Epithelial cell of esophagus (primary cell): ENCODE results near the gene HNF1B.

Experiments
- DNase-seq: peaks from one replicate; pipeline ENCODE4 v3.0.0; 2010; ENCODE audit warnings: low read depth
- H3K4me3 ChIP-seq: 2 replicates; pipeline ENCODE4 v1.5.1; 2011; ENCODE audit warnings: mild to moderate bottlenecking, low read length, control low read depth
- TF ChIP-seq, protein P1 (sequence below): IDR thresholded peaks from 2 replicates; pipeline ENCODE4 v1.5.1; 2011; ENCODE audit warnings: low read depth, mild to moderate bottlenecking, low read length, control low read depth, inconsistent platforms; ENCODE audit not compliant: insufficient read depth; ENCODE audit errors: missing control alignments

The HNF1B gene

DNA sequence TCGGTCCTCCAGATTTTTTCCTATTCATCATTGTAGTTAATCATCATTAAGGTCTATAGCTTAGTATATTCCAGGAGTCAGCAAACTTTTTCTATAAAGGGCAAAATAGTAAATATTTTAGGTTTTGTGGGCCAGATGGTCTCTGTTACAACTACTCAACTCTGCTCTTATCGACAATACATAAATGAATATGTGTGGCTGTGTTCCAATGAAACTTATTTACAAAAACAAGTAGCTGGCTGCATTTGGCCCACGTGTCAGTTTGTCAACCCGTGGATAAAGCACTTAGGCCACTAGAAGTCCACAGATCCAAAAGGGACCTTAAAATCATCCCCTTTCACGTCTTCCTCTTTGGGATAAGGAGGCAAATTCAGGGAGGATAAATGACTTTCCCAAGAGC, 5.4 kb upstream of the HNF1B start:
- H3K4me3 ChIP-seq = no peak overlapping the region
- TF ChIP-seq, protein P1, sequence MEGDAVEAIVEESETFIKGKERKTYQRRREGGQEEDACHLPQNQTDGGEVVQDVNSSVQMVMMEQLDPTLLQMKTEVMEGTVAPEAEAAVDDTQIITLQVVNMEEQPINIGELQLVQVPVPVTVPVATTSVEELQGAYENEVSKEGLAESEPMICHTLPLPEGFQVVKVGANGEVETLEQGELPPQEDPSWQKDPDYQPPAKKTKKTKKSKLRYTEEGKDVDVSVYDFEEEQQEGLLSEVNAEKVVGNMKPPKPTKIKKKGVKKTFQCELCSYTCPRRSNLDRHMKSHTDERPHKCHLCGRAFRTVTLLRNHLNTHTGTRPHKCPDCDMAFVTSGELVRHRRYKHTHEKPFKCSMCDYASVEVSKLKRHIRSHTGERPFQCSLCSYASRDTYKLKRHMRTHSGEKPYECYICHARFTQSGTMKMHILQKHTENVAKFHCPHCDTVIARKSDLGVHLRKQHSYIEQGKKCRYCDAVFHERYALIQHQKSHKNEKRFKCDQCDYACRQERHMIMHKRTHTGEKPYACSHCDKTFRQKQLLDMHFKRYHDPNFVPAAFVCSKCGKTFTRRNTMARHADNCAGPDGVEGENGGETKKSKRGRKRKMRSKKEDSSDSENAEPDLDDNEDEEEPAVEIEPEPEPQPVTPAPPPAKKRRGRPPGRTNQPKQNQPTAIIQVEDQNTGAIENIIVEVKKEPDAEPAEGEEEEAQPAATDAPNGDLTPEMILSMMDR = no peak
- no peak for DNase-seq

DNA sequence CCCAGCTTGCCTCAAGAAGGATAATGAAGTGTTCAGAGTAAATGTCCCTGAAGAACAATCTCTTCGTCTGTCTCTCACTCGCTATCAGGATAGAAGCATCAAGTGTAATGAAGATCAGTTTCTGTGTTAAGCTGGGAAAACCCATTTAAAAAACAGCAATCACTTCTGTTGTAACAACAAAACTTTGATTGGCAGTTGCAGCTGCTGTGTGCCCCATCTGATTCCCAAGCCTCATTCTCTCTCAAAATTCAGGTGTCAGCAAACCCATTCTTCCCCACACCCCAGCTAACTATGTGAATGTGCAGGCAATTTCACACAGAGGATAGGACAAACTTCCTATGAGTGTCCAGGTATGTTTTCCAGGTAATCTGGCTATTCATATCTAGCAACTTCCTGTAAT, 2.4 kb upstream of the HNF1B start:
- no peak overlapping the region for H3K4me3 ChIP-seq
- no peak for DNase-seq
- TF ChIP-seq, protein P1 = no peak

DNA sequence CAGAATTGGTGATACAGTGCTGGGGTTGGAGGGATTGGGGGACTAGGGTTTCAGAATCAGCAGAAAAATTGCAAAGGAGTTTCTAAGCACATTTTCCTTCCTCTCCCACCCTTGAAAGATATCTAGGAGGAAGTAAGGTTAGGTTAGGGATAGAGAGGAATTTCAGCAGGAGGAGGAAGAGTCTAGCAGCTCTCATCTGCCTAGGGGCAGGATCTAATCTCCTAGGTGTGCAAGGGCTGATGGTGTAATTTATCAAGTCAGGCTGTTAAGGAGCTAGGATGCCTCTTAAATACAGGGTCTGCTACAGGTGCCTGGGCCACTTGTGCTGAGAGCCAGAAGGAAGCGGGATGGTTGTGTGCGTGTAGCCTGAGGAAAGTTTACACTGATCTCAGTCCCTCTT, 1.8 kb upstream of the HNF1B start:
- no peak for DNase-seq
- no peak overlapping the region for H3K4me3 ChIP-seq
- TF ChIP-seq, protein P1 = no peak

DNA sequence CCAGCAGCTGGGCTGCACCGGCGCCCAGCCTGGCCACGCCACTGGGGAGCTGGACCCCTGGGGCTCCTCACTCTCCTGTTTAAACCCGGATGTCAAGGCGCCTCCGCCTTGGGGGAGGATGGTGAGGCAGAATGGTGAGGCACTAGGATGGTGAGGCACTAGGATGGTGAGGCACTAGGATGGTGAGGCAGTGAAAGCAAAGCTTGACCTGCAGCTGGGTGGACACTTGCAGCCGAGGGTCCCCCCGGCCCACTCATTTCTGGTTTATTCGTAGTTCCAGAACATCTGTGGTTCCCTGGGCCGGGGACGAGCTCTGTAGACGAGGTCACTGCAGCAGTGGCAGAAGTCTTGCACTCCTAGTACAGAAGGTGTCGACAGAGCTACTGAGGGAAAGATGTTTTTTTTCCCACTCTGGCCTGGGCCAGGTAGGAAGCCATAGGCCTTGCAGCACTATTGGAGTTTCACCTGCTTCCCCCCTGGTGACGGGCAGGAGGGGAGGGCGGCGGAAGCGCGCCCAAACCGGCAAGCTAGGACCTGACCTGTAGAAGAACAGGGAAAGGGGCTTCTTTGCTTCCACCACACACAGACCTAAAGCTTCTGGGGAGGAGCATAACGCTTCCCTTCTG, 1.1 kb upstream of the HNF1B start:
- TF ChIP-seq, protein P1 = no peak
- no peak for DNase-seq
- H3K4me3 ChIP-seq = no peak overlapping the region

DNA sequence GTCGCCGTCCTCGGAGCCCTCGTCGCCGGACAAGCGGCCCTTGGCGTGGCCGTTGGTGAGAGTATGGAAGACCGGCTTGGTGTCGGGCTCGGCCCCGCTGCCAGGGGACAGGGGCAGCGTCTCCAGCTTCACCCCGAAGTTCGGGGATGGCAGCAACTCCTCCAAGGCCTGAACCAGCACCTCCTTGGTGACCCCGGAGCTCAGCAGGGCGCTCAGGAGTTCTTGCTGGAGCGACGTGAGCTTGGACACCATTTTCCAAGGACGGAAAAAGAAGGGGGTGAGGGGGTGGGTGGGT, 279 bp downstream of the HNF1B start:
- TF ChIP-seq, protein P1 = no peak
- DNase-seq = no peak
- no peak overlapping the region for H3K4me3 ChIP-seq

DNA sequence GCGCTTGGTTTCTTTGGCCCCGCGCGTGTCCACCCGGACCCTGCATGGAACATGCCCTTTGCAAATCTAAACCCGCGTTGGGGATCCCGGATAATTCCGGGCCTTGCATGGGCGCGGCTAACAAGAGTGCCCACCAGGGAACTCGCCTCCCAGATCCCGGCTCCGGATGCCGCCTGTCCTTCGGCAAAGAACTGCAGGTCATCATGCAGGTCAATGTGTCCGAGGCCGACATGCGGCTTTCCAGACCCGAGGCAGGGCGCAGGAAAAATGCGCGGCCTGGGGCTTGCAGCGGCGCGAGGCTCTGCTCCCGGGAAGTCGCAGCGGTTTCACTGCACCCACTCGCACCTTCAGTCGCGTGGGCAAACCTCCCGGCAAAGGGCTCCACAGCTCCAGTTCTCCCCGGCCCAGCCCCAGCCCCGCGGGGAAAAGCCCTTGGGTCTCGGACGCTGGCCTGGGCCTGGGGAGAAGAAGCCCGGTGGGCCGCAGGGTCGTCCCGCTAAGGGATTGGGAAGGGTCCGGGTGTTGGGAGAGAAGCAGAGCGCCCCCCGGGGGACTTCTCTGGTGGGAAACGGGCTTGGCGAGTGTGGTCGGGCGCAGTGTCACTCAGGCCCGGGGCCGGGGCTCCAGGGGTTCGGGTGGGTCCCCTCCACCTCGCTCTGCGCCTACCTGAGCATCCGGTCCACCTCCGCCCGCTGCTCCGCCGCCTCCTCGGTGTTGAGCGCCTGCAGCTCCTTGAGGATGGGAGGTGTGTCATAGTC, 805 bp downstream of the HNF1B start:
- TF ChIP-seq, protein P1 = no peak
- no peak overlapping the region for H3K4me3 ChIP-seq
- DNase-seq = no peak

DNA sequence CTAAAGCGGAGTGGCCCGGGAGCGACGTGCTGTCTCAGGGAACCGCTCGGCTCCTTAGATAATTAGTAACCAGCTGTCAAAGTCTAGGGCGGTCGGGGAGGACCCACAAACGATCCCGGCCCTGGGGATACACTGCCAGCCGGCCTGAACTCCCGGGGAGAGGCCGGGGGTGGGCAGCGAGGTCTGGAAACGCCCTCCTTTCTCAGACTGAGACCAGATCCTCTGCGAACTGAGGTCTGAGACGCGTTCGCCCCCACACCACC, 1.3 kb downstream of the HNF1B start:
- no peak for DNase-seq
- H3K4me3 ChIP-seq = no peak overlapping the region
- TF ChIP-seq, protein P1 = no peak
